A549 (cell line): Measurements from ENCODE around the gene PPP2R2C. TPM values are rescaled to one million over a fixed set of nuclear protein-coding genes. Genes with fewer than 3 reads are reported as not detected.

ENCODE experiments used
- ATAC-seq, 2 experiments: fragments of 200-7000 bp in 1 of 2; fragments of >200 bp in 1 of 2; cut with Nextera tagmentation in 1 of 2; cut with Tn5 transposase in 1 of 2; 3 replicates each; pipeline versions ENCODE4 v1.8.0 to v1.9.1; 2018 to 2020; ENCODE audit warnings: mild to moderate bottlenecking in 1 of 2, moderate library complexity in 1 of 2
- CTCF ChIA-PET: fragments of 300-600 bp; sonication (Branson Sonifier 250); formaldehyde crosslinking; extraction: SDS; loops from one replicate; lab custom pipeline; 2021; ENCODE audit warnings: antibody characterized with exemption, inconsistent platforms; lab: Yijun Ruan, JAX
- POLR2A ChIA-PET: fragments of 350-600 bp; formaldehyde crosslinking; extraction: SDS; loops from one replicate; lab custom pipeline; 2021; ENCODE audit warnings: antibody characterized with exemption, inconsistent platforms; lab: Yijun Ruan, JAX
- DNase-seq, 2 experiments: peaks; one replicate each; pipeline versions ENCODE4 v3.0.0 to v3.0.0-alpha.2; 2011 to 2016; ENCODE audit warnings: low read depth in 1 of 2, low spot score in 1 of 2
- FAIRE-seq: peaks from 2 replicates; lab custom pipeline; 2011; peaks lifted over from hg19 to GRCh38; lab: Jason Lieb, UNC
- H3K27ac ChIP-seq, 2 experiments: fragments of >200 bp; sonication (Bioruptor Twin); formaldehyde crosslinking; 3 replicates each; pipeline ENCODE4 v1.5.1; 2016 to 2017
- H3K4me1 ChIP-seq: fragments of >200 bp; sonication (Bioruptor Twin); formaldehyde crosslinking; 3 replicates; pipeline ENCODE4 v1.6.1; 2016
- H3K4me2 ChIP-seq: fragments of >200 bp; sonication (Bioruptor Twin); formaldehyde crosslinking; 3 replicates; pipeline ENCODE4 v1.6.1; 2016
- H3K4me3 ChIP-seq: fragments of >200 bp; sonication (Bioruptor Twin); formaldehyde crosslinking; 3 replicates; pipeline ENCODE4 v1.5.1; 2016
- H3K9me3 ChIP-seq: fragments of >200 bp; sonication (Bioruptor Twin); formaldehyde crosslinking; 3 replicates; pipeline ENCODE4 v1.6.1; 2016
- CEBPB ChIP-seq, 2 experiments: fragments of >200 bp in 1 of 2; sonication (Bioruptor Twin) in 1 of 2; formaldehyde crosslinking in 1 of 2; IDR thresholded peaks; 2 replicates each; pipeline ENCODE4 v1.6.1; 2012 to 2016
- EHF ChIP-seq: fragments of 250-450 bp; sonication (Bioruptor Pico); IDR thresholded peaks from 2 replicates; pipeline ENCODE4 v1.5.0; 2020; ENCODE audit warnings: mild to moderate bottlenecking
- EHMT2 ChIP-seq: fragments of 200-600 bp; sonication (generic); IDR thresholded peaks from 2 replicates; pipeline ENCODE4 v1.6.1; 2016; ENCODE audit warnings: antibody characterized with exemption, low read depth, mild to moderate bottlenecking, moderate library complexity
- EP300 ChIP-seq, 2 experiments: fragments of >200 bp; sonication (Bioruptor Twin); formaldehyde crosslinking; IDR thresholded peaks; 2 replicates in 1 of 2; 3 replicates in 1 of 2; pipeline ENCODE4 v1.6.1; 2016 to 2017
- FOXS1 ChIP-seq: fragments of 250-450 bp; sonication (Bioruptor Pico); IDR thresholded peaks from 2 replicates; pipeline ENCODE4 v1.5.0; 2020; ENCODE audit warnings: mild to moderate bottlenecking, moderate library complexity
- GATA3 ChIP-seq: IDR thresholded peaks from 2 replicates; pipeline ENCODE4 v1.6.1; 2012; ENCODE audit warnings: borderline replicate concordance
- HEYL ChIP-seq: fragments of 250-450 bp; sonication (Bioruptor Pico); IDR thresholded peaks from 2 replicates; pipeline ENCODE4 v1.8.0; 2021; ENCODE audit warnings: mild to moderate bottlenecking, moderate library complexity
- HOXB5 ChIP-seq: fragments of 250-450 bp; sonication (Bioruptor Pico); IDR thresholded peaks from 2 replicates; pipeline ENCODE4 v1.5.0; 2020; ENCODE audit warnings: mild to moderate bottlenecking, moderate library complexity
- JUNB ChIP-seq: fragments of >200 bp; sonication (Bioruptor Twin); formaldehyde crosslinking; IDR thresholded peaks from 2 replicates; pipeline ENCODE4 v1.6.1; 2016
- KDM1A ChIP-seq: fragments of 200-600 bp; sonication (generic); IDR thresholded peaks from 2 replicates; pipeline ENCODE4 v1.6.1; 2016; ENCODE audit warnings: low read depth, mild to moderate bottlenecking
- MAZ ChIP-seq: fragments of 150-350 bp; IDR thresholded peaks from 2 replicates; pipeline ENCODE4 v1.6.1; 2014; ENCODE audit warnings: antibody characterized with exemption, low read depth, low read length, borderline replicate concordance
- PHF8 ChIP-seq: fragments of 200-600 bp; sonication (generic); IDR thresholded peaks from 2 replicates; pipeline ENCODE4 v1.6.1; 2016; ENCODE audit warnings: low read depth, mild to moderate bottlenecking, antibody characterized with exemption, moderate library complexity, borderline replicate concordance
- POLR2A ChIP-seq: IDR thresholded peaks from 2 replicates; pipeline ENCODE4 v1.6.1; 2012; ENCODE audit warnings: mild to moderate bottlenecking, low read length
- ZFP36 ChIP-seq: fragments of 450-650 bp; IDR thresholded peaks from 2 replicates; pipeline ENCODE4 v1.6.1; 2014; ENCODE audit warnings: borderline replicate concordance; ENCODE audit not compliant: partially characterized antibody
- WGBS: methylation state at CpG from one replicate; pipeline ENCODE4 v1.1.6; 2017; ENCODE audit errors: missing lambda C conversion rate; 5-methylcytosine and 5-hydroxymethylcytosine counted together
- polyA plus RNA-seq, 4 experiments: library from polyadenylated mRNA; depleted of rRNA in 3 of 4; stranded (reverse); fragments of >200 nt; fragmentation: RNase III in 1 of 4; extraction: RNeasy Plus Mini Kit Qiagen cat#74134 plus additional on column Dnase treatment in 1 of 4; gene quantifications; 2 replicates in 3 of 4; 3 replicates in 1 of 4; pipeline ENCODE4 v1.2.3, GENCODE V29; 2011 to 2017
- TF ChIP-seq, protein P1 (sequence below): fragments of >200 bp; sonication (Bioruptor Twin); formaldehyde crosslinking; IDR thresholded peaks from 3 replicates; pipeline ENCODE4 v1.6.1; 2016
- TF ChIP-seq, protein P2 (sequence below): fragments of 250-450 bp; sonication (Bioruptor Pico); IDR thresholded peaks from 2 replicates; pipeline ENCODE4 v1.5.0; 2021; ENCODE audit warnings: mild to moderate bottlenecking, moderate library complexity, borderline replicate concordance
- TF ChIP-seq, protein P3 (sequence below): fragments of 150-350 bp; IDR thresholded peaks from 2 replicates; pipeline ENCODE4 v1.6.1; 2014; ENCODE audit warnings: low read depth, mild to moderate bottlenecking, low read length
- TF ChIP-seq, protein P4 (sequence below): fragments of >200 bp; sonication (Bioruptor Twin); formaldehyde crosslinking; IDR thresholded peaks from 2 replicates; pipeline ENCODE4 v1.6.1; 2016

PPP2R2C gene
- polyA plus RNA-seq, 2 of the 4 experiments (the other 2 are of a cell fraction), result 23.9 to 29.4 TPM

DNA sequence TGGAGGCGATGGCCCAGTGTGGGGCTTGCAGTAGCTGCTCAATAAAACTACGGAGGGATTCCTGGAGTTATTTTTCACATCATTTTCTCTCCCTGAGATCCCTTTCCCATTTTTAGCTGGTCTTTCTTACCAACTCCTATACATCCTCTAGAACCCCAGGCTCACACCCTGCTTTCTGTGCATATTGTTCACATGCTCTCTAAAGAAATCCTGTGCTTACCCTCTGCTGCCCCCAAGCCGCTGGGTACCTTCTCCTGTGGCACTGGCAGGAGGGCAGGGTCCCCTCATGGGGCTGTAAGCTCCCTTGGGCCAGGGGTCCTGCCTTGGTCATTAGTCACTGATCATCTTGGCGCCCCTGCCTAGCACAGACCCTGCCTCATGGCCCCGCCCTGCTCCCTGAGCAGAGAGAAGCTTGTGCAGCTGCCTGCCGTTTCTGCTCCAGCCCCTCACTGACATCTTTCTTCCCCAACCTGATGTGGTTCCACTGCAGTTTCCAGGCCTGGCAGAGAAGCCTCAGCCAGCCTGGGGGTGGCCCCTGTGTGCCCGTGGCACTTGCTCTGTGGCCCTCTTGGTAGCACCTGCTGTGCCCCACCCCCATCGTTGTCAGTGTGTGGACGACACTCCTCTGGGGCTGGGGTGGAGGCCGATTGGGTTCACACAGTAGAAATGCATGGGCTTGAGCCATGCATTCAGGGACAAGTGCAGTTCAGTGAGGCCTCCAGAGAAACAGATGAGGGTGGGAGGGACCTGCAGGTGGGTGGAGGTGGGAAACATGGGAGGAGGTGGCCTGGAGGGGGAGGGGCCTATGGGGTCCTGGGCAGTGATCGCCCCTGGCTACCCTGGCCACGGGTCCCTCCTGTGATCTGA is 133.2 kb downstream of the PPP2R2C start:
- Histone ChIP-seq H3K4me3 (no peak overlapping the region), H3K9me3 (no peaks in the 10 kb centered on the region), H3K4me1 (peaks cover 11% of the 10 kb centered on the region), H3K27ac (no peak overlapping the region), H3K4me2 (no peak overlapping the region)
- DNase-seq (no peak), FAIRE-seq (no peak), ATAC-seq (no peak)
- ChIA-PET CTCF (interaction anchor here (0.7 to 9.1 kb wide), 7 partner anchors 6 to 341 kb away, joined by 3 to 82 read pairs (median 7); no protein-coding TSS in a partner anchor), POLR2A (no interaction called here)
- 84% methylated on average over 8 of the region's 12 CpGs for WGBS
- TF ChIP-seq MAZ (no peak), POLR2A (no peak), EHMT2 (no peak), EHF (CRISPR knock-in tag) (no peak), FOXS1 (CRISPR knock-in tag) (no peak), CEBPB (IDR thresholded peaks at IDR 0.05) (no peak), GATA3 (no peak), KDM1A (no peak), JUNB (no peak), HOXB5 (CRISPR knock-in tag) (no peak), ZFP36 (no peak), PHF8 (no peak)
- TF ChIP-seq, protein P1, sequence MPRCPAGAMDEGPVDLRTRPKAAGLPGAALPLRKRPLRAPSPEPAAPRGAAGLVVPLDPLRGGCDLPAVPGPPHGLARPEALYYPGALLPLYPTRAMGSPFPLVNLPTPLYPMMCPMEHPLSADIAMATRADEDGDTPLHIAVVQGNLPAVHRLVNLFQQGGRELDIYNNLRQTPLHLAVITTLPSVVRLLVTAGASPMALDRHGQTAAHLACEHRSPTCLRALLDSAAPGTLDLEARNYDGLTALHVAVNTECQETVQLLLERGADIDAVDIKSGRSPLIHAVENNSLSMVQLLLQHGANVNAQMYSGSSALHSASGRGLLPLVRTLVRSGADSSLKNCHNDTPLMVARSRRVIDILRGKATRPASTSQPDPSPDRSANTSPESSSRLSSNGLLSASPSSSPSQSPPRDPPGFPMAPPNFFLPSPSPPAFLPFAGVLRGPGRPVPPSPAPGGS, result no peak
- TF ChIP-seq, protein P2, sequence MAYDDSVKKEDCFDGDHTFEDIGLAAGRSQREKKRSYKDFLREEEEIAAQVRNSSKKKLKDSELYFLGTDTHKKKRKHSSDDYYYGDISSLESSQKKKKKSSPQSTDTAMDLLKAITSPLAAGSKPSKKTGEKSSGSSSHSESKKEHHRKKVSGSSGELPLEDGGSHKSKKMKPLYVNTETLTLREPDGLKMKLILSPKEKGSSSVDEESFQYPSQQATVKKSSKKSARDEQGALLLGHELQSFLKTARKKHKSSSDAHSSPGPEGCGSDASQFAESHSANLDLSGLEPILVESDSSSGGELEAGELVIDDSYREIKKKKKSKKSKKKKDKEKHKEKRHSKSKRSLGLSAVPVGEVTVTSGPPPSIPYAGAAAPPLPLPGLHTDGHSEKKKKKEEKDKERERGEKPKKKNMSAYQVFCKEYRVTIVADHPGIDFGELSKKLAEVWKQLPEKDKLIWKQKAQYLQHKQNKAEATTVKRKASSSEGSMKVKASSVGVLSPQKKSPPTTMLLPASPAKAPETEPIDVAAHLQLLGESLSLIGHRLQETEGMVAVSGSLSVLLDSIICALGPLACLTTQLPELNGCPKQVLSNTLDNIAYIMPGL (CRISPR knock-in tag), result no peak
- TF ChIP-seq, protein P3, sequence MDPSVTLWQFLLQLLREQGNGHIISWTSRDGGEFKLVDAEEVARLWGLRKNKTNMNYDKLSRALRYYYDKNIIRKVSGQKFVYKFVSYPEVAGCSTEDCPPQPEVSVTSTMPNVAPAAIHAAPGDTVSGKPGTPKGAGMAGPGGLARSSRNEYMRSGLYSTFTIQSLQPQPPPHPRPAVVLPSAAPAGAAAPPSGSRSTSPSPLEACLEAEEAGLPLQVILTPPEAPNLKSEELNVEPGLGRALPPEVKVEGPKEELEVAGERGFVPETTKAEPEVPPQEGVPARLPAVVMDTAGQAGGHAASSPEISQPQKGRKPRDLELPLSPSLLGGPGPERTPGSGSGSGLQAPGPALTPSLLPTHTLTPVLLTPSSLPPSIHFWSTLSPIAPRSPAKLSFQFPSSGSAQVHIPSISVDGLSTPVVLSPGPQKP, result no peak

DNA sequence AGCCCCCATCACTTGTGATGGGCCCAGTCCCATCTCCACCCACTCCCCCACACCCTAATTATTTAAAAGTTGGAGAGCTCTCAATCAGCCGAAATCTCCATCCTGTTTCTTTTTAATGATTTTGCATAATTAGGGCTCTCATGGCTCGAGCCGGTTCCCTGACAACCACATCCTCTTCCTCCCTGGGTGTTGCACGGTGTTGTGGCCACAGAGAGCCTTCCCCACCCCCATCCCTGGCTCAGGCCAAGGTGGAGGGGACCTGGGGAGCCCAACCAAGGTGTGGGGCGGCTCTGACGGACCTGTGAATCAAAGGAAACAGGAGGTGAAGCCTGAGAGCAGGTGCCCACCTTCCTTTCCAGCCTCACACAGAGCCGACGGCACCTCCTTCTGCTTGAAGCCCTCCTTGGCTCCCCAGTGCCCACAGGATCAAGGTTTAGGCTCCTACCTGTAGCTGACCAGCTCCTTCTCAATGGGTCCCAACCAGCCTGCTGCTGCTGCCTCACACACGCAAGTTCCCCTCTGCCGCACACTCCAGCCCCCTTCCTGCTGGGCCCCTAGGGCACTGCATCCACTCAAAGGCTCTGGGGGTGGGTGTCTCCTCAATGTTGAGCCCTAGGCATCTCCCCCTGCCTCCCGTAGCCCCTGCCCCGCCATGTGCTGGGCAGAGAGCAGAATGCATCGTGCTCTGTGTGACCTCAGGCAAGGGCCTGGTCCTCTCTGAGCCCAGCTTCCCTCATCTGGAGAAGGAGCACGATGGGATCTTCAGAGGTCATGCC is 134.1 kb downstream of the PPP2R2C start:
- FAIRE-seq (no peak), ATAC-seq (no peak)
- CTCF ChIA-PET, result interaction anchor here (0.9 to 9.1 kb wide), 5 partner anchors 5 to 340 kb away, joined by 3 to 82 read pairs (median 7); no protein-coding TSS in a partner anchor

More for the DNA sequence above, 134.1 kb downstream of the PPP2R2C start:
- no peak for DNase-seq
- POLR2A ChIA-PET, result no interaction called here
- H3K4me3 ChIP-seq, result no peak overlapping the region
- H3K4me2 ChIP-seq, result no peak overlapping the region
- H3K9me3 ChIP-seq, result no peaks in the 10 kb centered on the region
- H3K27ac ChIP-seq, result no peak overlapping the region
- TF ChIP-seq, protein P2 (CRISPR knock-in tag), result no peak
- TF ChIP-seq HEYL (CRISPR knock-in tag), result no peak
- TF ChIP-seq, protein P4, sequence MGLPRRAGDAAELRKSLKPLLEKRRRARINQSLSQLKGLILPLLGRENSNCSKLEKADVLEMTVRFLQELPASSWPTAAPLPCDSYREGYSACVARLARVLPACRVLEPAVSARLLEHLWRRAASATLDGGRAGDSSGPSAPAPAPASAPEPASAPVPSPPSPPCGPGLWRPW, result no peak
- TF ChIP-seq EP300 (IDR thresholded peaks at IDR 0.05), result no peak
- peaks cover 4% of the 10 kb centered on the region for H3K4me1 ChIP-seq
- 84% methylated on average over 12 of the region's 14 CpGs for WGBS
